Mammary epithelial cell (primary cell): ENCODE results near the gene FAM184A.

Experiments used
- CTCF ChIP-seq, 2 donors: IDR thresholded peaks in 1 of 2; conservative IDR thresholded peaks in 1 of 2; 2 replicates each; pipeline ENCODE4 v1.5.1; 2011 to 2012; ENCODE audit warnings: inconsistent platforms in 2 of 2, low read length in 2 of 2, mild to moderate bottlenecking in 2 of 2, control low read depth in 1 of 2, low read depth in 1 of 2; ENCODE audit not compliant: insufficient read depth in 1 of 2; ENCODE audit errors: extremely low read depth in 1 of 2
- EZH2 ChIP-seq: IDR thresholded peaks from 2 replicates; pipeline ENCODE4 v1.6.1; 2012; ENCODE audit warnings: low read length, inconsistent platforms, borderline replicate concordance

DNA sequence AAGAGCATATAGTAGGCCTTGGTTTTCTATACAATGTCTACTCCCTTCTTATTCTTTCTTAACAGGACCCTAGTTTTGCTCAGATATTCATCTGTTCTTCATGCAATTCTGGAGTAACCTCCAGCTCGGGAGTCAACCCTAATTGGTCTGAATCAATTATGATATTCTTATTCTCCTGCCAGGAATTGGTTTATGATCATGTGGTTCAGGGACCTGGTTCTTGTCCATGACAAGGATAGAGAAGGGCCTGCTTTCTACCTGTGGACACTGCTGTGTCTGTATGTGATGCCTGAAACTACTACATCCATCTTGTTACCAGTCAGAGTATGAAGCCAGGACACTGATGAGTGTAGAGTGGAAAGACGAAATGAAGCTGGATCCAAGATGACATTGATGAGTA, 24.4 kb upstream of the FAM184A start:
- no peak for TF ChIP-seq CTCF (conservative IDR thresholded peaks at IDR 0.05 in 1 of 2, IDR thresholded peaks at IDR 0.05 in 1 of 2; ENCODE audit: extremely low read depth in 1 of 2, insufficient read depth in 1 of 2, low read depth in 1 of 2, low read length in 2 of 2)
- TF ChIP-seq EZH2 = no peak
